ENCODE results near the gene LEMD2. TPM values are rescaled to one million over a fixed set of nuclear protein-coding genes. Genes with fewer than 3 reads are reported as not detected.
A peak's percentile ranks its signal among the peaks of the same experiment; 100 is the strongest.
"Not testable (repeated sequence)": the region's sequence is repeated elsewhere in the genome, so short reads cannot be mapped to it uniquely, and the experiment has no call there.

LEMD2 gene
- total RNA-seq: 40.4 and 58.0 TPM in 2 replicates

DNA sequence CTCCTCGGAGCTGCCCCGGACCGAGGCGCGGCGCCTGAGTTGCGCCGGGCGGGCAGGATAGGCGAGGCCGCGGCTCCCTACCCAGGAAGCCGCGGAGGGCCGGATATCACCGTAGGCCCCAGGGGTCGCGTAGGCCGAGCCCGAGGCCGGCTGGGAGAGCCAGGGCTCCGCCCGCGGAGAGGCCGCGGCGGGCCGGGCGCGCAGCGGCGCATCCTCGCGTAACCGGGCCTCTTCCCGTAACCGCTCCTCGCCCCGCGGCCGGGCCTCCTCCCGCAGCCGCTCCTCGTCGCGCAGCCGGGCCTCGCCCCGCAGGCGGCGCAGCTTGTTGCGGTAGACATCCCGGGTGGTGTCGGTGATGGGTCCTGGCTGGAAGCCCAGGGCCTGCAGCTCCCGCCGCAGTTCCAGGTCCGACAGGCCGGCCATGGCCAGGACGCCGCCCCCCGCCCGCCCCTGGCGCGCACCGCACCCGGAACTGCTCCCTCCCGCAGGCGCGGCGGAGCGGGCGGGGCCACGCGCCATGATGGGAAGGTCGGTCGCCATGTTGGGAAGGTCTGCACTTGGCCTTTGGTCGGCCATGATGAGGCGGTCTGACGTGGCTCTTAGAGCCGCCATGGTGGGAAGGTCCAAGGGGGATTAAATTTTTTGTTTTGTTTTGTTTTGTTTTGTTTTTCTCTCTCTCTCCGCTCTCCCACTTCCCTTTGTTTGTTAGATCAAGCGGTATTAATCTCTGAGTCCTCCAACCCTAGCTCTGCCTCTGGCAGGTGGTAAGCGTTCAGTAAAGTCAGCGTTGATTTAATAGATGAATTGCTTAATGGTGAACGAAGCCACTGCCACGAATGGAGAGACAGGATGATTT lies at the start of gene LEMD2:
TSS of gene LEMD2 (minus strand) at position 437 of the 856 bp plus-strand sequence. CDS start at position 423, 14 bp downstream.
- DNase-seq (ENCODE audit: low read depth, low spot score): peak; percentile 78

DNA sequence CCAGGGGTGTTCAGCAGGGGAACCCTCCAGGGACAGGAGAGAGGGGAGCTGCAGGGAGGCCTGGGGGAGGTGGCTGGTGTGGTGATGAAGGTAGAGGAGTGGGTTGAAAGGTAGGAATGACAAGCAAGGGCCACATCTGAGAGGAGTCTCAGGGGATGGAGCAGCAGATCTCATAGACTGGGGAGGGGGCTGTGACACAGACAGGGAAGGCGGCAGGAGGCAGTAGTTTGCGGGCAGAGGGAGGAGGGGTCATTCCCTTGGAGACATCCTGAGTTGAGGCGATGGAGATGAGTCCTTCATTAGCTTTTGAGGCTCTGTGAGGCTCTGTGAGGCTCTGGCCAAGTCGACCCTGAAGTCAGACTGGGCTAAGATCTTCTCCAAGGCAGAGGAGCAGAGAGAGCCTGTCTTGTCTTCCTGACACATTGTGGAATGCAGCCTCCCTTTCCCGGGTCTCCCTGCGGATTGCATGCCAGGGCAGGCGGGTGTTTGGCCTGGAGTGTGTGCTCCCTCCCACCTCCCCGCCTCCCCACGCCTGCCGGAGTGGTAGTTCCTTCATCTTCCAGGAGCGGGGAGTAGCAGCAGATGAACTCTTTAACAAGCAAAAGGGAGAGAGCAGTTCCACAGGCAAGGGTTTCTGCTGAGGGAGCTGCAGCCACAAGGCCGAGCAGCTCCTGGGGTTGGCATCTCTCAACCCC lies 49.2 kb upstream of the LEMD2 start:
- no peak for DNase-seq (ENCODE audit: low read depth, low spot score)

DNA sequence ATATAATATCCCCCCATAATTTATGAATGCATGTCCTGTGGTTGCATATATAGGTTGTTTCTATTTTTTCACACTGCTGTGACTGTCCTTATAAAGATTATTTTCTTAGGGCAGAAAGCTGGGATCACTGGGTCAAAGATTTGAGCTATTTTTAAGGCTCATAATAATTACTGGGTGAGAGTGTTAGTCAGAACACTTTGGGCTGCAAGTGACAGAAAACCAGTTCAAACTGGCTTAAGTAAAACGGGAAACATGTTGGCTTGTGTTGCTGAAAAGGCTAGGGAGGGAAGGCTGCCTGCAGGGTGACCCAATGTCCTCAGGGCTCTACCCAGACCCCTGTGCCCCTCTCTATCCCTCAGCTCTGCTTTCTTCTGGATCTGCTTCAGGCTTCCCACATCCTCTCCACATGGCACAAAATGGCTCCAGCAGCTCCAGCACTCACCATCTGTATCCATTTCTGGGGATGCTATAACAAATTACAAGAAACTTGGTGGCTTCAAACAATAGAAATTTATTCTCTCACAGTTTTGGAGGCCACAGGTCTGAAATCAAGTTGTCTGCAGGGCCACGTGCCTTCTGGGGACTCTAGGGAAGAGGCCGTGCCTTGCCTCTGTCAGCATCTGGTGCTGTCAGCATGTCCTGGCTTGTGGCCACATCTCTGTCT lies 48.0 kb upstream of the LEMD2 start:
- no peak for DNase-seq (ENCODE audit: low read depth, low spot score)

DNA sequence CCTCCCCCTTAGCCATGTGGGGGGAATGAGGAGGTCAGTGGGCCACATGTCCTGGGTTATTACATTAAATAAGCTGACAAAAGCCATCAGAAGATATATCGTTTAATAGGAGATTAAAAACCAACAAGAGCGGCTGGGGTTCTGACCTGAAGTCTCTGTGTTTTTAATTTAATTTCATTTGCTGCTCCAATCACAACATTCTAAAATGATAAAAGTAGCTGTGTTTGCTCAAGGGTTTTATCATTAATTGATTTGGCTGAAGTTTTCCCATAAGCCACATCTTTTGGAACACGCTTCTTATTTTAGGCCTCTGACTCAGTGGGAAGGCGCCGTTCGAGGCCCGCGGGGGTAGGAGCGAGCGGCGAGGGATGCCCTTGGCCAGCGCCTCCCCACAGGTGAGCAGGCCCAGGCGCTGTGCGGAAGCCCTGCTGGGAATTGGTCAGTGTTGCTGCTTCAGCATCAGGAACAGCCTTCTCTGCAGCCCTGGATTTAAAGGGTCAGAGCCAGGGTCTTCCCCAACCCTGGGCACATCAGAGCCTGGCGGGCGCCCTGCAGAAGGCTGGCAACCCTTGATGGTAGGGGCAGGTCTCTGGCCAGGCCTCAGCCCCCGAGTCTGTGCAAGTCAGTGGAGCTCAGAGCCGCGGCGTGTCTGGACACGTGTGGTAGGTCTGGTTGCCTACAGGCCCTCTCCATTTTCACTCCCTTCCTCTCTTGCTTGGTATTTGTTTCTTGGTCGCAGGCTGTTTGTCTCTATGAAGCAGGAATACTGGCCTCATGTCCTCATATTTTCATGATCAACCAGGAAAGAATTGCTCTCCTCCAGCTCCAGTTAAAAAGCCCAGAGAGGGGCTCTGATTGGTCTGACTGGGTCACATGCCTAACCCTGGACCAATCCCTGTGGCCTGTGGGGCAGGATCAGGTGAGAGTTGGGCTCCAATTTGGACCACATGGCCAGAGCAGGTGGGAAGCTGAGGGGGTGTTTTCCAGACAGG lies 45.8 kb upstream of the LEMD2 start:
- DNase-seq (ENCODE audit: low read depth, low spot score): no peak

DNA sequence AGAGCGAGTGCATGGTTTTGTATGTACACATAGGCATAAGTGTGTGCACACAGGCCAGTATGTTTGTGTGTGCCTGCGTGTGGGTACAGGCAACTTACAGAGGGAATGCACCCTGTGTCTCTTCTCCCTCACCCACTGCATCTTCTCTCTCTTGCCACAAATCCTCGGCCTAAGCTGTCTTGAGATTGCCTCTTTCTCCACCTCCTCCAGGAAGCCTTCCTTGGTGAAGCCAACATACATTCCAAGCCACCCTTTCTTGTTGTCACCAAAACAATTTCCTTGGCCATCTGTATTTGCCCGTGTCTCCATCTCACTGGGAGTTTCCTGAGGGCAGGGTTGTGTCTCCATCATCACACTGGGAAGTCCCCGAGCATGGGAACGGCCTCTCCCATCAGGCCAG lies 44.7 kb upstream of the LEMD2 start:
- no peak for DNase-seq (ENCODE audit: low read depth, low spot score)

DNA sequence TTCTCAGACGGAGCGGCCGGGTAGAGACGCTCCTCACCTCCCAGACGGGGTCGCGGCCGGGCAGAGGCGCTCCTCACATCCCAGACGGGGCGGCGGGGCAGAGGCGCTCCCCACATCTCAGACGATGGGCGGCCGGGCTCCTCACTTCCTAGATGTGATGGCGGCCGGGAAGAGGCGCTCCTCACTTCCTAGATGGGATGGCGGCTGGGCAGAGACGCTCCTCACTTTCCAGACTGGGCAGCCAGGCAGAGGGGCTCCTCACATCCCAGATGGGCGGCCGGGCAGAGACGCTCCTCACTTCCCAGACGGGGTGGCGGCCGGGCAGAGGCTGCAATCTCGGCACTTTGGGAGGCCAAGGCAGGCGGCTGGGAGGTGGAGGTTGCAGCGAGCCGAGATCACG lies 43.9 kb upstream of the LEMD2 start:
- not testable (repeated sequence) for DNase-seq (ENCODE audit: low read depth, low spot score)

DNA sequence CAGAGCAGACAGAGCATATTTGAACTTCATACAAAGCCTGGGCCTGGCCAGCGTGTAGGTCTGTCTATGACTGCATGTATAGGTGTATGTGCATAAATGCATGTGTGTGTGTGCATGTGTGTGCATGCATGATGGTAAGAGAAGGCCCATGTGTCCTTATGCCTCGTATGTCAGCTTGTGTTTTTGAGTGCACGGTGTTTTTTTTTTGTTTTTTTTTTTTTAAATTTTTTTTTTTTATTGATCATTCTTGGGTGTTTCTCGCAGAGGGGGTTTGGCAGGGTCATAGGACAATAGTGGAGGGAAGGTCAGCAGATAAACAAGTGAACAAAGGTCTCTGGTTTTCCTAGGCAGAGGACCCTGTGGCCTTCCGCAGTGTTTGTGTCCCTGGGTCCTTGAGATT lies 42.8 kb upstream of the LEMD2 start:
- not testable (repeated sequence) for DNase-seq (ENCODE audit: low read depth, low spot score)

DNA sequence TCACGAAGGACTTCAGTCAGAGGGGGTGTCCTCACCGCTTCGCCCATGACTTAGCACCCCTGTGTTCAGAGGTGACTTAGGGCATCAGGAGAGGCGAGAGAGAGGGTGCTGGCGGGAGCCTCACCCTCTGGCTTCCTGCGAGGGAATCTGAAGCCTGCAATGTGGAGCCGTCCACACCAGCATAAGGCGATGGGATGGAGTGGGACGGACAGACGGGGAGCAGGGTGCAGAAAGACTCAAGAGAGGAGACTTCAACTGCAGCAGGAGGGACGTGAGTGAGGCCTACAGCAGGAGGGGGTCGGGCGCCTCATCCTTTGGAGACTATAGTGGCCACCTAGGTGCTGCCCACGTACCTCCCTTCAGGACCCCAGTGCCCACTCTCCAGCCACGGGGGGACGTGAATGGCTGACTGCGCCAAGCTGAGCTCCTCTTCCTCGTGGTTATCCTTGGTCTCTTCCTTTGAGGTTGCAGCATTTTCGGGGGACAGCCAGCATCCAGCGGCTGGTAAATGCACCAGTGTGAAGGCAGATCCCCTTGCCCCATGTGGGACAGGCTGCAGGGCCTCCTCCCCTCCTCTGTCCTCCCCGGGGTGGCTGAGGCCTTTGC lies 41.8 kb upstream of the LEMD2 start:
- no peak for DNase-seq (ENCODE audit: low read depth, low spot score)

DNA sequence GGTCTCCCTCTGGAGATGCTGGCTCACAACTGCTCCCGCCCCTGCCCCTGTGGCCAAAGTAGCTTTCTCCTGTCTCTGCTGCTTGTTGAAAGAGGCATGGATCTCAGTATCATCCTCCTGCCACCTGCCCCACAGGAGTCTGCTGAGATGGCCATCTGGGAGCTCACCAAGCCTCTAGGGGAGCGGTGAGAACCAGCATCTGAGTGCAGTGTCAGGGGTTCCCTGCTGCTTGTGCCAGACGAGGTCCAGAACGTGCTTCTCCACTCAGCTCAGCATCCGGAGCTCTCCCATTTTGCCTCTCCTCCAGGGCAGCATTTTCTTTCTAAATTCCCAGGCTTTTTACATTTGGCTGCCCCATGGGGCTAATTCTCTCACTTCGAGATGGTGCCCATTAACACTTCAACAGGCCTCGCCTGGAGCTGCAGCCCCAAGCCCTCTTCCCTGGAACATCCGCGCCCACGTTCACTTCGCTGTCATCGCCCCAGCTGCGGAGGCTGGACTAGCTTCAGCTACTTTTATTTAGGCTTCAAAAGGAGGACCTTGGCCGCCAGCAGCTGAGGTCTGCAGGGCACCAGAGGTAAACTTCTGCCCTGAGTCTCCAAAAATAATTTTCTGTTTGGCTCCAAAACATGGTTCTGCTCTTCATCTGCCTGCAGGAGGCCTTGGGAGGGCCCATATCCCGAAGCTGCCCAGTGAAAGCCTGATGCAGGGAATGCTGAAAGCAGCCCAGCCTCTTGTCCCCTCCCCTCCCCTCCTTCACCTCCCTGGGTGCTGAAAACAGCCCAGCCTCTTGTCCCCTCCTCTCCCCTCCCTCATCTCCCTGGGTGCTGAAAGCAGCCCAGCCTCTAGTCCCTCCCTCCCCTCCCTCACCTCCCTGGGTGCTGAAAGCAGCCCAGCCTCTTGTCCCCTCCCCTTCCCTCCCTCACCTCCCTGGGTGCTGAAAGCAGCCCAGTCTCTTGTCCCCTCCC lies 40.1 kb upstream of the LEMD2 start:
- DNase-seq (ENCODE audit: low read depth, low spot score): no peak

DNA sequence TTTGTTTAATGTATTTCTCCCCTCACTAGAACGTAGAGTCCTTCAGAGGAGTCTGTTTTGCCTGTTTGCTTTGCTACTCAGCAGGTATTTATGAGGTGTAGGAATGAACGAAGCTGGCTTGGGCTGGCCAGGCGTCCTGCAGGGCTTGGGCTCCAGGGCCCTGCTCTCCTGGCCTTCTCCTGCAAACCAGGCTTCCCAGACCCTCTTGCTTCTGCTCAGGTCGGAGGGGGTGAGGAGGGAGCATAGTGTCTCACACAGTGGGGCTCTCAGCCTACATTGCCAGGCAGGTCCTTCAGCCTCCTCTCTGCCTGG lies 39.5 kb upstream of the LEMD2 start:
- DNase-seq (ENCODE audit: low read depth, low spot score): no peak

DNA sequence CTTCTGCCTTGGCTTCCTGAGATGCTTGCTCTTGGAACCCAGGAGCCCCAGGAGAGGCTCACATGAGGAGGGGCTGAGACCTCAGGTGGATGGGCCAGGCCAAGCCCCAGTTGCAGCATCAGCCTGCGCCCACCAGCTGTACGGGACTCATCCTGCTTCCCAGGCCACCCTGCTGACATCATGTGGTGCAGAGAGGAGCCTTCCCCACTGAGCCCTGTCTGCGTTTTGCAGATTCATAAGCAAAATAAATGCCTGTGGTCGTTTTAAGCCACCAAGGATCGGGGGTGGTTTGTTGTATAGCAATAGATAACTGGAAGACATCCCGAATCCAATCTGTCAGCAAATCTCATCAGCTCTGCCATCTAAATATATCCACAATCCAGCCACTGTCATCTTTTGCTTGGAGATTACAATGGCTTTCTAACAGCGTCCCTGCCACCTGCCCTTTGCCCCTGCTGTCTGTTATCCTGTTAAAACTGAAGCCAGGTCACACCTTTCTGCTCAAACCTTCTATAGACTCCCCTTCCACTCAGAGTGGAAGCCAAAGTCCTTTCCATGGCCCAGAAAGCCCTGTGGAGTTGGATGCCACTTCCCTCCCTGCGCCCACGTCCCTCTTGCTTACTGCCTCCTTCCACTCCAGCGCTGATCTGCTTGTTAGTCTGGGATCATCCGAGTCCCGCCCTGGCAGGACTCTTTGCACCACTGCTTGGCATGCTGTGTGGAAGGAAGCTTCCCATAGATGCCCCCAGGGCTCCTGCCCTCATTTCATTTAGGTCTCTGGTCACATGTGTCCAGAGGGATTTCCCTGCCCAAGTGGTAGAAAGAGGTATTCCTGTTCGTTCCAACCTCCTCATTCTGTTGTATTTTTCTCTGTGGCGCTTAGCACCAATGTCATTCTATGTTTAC lies 38.9 kb upstream of the LEMD2 start:
- no peak for DNase-seq (ENCODE audit: low read depth, low spot score)

DNA sequence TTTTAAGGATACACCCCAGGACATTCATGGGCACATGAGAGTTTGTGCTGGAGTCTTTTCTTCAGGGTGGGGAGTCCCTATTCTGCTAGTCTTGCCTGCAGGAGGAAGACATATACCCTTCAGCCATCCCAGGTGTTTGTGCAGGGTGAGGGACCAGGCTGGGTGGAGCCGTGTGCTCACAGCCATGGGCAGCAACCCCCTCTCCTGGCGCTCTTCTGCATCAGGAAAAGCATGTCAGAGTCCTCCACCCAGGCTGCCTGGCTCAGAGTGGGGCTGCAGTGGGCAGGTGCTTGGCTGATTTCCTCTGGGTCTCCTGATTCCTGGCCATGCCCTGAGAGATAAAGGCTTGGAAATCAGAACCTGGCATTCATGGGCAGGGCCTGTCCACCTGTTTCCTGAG lies 37.6 kb upstream of the LEMD2 start:
- no peak for DNase-seq (ENCODE audit: low read depth, low spot score)

DNA sequence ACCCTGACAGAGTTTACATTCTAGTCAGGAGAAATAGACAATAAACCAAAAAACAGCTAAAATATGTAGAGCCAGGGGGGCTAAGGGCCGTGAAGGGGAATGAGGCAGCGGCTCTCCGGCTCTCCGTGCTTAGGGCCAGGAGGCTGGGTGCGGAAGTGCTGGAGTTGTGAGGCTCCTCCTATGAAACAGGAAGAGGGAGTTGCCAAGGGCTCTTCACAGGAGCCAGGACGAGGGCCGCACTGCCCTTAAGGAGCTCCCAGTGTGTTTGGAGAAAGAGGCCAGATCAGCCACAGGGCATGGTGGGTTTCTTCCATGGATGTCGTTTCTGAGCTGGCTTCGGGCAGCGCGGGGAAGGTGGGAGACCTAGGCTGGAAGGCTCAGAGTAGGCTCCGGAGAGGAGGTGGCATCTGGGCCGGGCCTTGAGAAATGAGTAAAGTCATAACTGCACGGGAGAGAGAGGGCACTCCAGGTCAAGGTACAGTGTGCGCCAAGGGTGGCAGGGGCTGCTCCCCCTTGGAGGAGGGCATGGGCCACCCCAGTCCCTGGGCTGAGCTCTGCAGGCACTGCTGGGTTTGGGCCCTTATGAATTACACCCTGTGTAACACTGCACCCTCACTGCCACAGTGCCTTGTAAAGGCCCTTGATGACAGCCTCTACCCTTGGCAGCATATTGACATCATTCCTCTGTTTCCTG lies 35.7 kb upstream of the LEMD2 start:
- DNase-seq (ENCODE audit: low read depth, low spot score): peak; percentile 26

DNA sequence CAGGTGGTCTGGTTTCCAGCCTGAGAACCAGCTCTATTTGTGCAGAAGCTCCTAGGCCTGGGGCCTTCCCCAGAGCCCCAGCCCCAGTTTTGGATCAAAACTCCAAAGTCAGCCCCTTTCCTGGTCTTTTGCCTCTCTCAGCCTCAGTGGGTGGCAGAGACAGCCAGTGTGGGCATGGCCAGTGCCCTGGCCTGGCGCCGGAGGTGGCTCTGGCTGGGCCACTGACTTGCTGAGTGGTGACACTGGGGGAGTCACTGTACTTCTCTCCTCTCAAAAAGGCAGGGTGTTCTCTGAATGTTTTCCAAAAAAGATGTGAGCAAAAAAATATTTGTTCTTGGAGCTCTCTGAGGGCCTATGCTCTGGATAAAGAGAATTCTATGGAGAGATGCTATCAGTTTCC lies 34.9 kb upstream of the LEMD2 start:
- no peak for DNase-seq (ENCODE audit: low read depth, low spot score)

DNA sequence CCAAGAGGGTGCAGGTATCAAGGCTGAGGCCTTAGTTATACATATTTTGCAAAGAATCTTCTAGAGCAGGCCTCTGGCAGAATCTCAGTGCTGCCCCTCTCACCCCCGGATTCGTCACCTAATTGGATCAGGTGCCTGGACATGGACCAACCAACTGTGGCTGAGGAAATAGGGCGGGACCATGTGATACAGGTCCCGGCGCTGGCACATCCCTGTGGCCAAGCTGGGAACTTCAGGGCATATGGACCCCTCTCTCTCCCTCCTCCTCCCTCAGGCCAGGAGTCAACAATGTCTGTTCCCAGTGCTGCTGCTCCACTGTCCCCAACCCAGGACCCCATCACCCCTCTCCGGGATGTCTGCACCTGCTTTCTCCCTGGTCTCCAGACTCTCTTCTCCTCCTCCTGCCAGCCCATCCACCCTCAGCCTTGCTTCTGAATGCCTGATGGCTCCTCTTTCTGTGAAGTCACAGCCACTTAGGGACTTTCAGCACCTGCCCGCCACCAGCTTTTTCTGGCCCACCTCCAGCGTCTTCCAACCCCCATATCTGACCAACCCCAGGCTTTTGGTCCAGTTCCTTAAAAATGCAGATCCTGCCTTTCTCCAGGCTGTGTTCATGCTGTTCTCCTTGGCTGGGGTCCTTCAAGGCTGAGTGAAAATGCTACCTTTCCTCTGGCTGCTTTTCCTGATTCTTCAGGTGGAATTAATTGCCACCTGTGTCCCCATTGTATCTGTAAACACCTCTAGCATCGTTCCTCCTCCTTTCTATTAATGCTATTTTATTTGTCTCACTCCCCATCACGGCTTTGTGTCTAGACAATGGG lies 33.9 kb upstream of the LEMD2 start:
- DNase-seq (ENCODE audit: low read depth, low spot score): no peak

DNA sequence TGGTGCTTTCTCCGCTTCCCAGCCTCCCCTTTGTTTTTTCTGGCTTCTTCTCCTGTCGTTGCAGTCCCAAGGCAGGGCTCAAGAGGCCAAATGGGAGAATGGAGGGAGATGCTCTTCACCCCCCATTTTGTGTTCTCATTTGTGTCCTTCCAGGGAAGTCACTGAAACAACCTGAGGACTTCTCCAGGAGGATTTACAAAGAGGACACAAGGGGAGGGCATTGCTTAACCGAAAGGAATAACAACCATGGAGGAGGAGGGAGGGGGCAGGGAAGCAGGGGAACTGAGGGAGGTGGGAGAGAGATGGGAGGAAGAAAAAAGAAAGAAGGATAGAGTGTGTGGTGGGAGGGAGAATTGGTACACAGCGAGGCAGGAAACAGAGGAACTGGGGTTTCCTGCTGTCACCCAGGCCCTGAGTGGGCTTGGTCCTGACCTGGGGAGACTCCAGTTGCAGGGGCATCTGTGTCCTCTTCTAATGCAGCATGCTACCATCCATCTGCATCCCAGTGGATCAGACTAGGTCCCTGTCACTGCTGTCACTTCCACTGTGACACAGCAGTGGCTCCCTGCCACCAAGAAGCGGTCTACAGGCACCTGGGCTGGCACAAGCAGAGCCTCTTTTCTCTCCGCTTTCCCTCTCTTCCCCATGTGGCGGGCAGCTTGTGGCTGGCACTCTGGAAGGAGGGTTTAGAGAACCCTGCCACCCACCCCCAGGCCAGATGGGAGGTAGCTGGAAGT lies 32.0 kb upstream of the LEMD2 start:
- DNase-seq (ENCODE audit: low read depth, low spot score): no peak

All from pulmonary artery endothelial cell (primary cell).